Smooth muscle cell (in vitro differentiated cells): ENCODE measurements around the gene OSER1. TPM values are rescaled to one million over a fixed set of nuclear protein-coding genes. Genes with fewer than 3 reads are reported as not detected.

Source experiments
- DNase-seq: peaks from one replicate; lab custom pipeline; 2025; ENCODE audit not compliant: unreplicated experiment; lab: John Stamatoyannopoulos, UW
- H2AFZ ChIP-seq: fragments of 200-600 bp; sonication (generic); 2 replicates; pipeline ENCODE4 v1.6.0; 2016; ENCODE audit warnings: antibody characterized with exemption, low read depth, mild to moderate bottlenecking
- H3F3A ChIP-seq: fragments of 200-600 bp; sonication (generic); 2 replicates; pipeline ENCODE4 v1.6.0; 2017; ENCODE audit warnings: antibody characterized with exemption, low read depth
- H3K27ac ChIP-seq: fragments of 200-600 bp; sonication (generic); 2 replicates; pipeline ENCODE4 v1.5.1; 2016; ENCODE audit warnings: low read depth, mild to moderate bottlenecking
- H3K27me3 ChIP-seq: fragments of 200-600 bp; sonication (generic); 2 replicates; pipeline ENCODE4 v1.6.1; 2016; ENCODE audit warnings: low read depth, mild to moderate bottlenecking
- H3K36me3 ChIP-seq: fragments of 200-600 bp; sonication (generic); 2 replicates; pipeline ENCODE4 v1.5.1; 2016; ENCODE audit warnings: low read depth
- H3K4me1 ChIP-seq: fragments of 200-600 bp; sonication (generic); 2 replicates; pipeline ENCODE4 v1.5.1; 2016; ENCODE audit warnings: low read depth
- H3K4me2 ChIP-seq: fragments of 200-600 bp; sonication (generic); 2 replicates; pipeline ENCODE4 v1.6.0; 2016; ENCODE audit warnings: mild to moderate bottlenecking
- H3K4me3 ChIP-seq: fragments of 200-600 bp; sonication (generic); 2 replicates; pipeline ENCODE4 v1.5.1; 2016; ENCODE audit warnings: mild to moderate bottlenecking
- H3K79me2 ChIP-seq: fragments of 200-600 bp; sonication (generic); 2 replicates; pipeline ENCODE4 v1.6.0; 2016; ENCODE audit warnings: low read depth, mild to moderate bottlenecking
- H3K9ac ChIP-seq: fragments of 200-600 bp; sonication (generic); 2 replicates; pipeline ENCODE4 v1.6.0; 2016; ENCODE audit warnings: low read depth
- H3K9me3 ChIP-seq: fragments of 200-600 bp; sonication (generic); replicated peaks from 2 replicates; pipeline ENCODE4 v1.5.1; 2016; ENCODE audit warnings: low read depth
- H4K20me1 ChIP-seq: fragments of 200-600 bp; sonication (generic); 2 replicates; pipeline ENCODE4 v1.6.0; 2016; ENCODE audit warnings: low read depth
- CTCF ChIP-seq: fragments of 200-600 bp; sonication (generic); IDR thresholded peaks from 2 replicates; pipeline ENCODE4 v1.5.1; 2017; ENCODE audit warnings: borderline replicate concordance, mild to moderate bottlenecking, antibody characterized with exemption; ENCODE audit not compliant: insufficient read depth, poor library complexity, severe bottlenecking
- WGBS: methylation state at CpG from one replicate; pipeline ENCODE4 v1.1.7; 2016; ENCODE audit warnings: low lambda C conversion rate; 5-methylcytosine and 5-hydroxymethylcytosine counted together
- polyA plus RNA-seq: library from polyadenylated mRNA; unstranded; fragments of >200 nt; fragmentation: Nextera tagmentation; extraction: Ambion mirVana; gene quantifications from 2 replicates; pipeline ENCODE4 v1.2.1, GENCODE V29; 2016
- total RNA-seq: library from RNA; depleted of rRNA; stranded (reverse); fragments of >200 nt; gene quantifications from 2 replicates; pipeline ENCODE4 v1.2.3, GENCODE V29; 2014

Gene OSER1
- total and polyA plus RNA-seq, 2 experiments from 2014 or later, result 33.1 to 42.3 TPM

GRCh38 chr20:44248410-44248759 lies 37.8 kb upstream of the OSER1 start:
- no peaks in the 10 kb centered on the region for H3F3A ChIP-seq
- H3K4me2 ChIP-seq, result no peak overlapping the region
- WGBS, result 42% methylated on average over 3 of the region's 3 CpGs
- H3K9ac ChIP-seq, result no peak overlapping the region
- DNase-seq, result no peak
- no peak overlapping the region for H2AFZ ChIP-seq
- H3K4me3 ChIP-seq, result no peak overlapping the region
- no peaks in the 10 kb centered on the region for H3K9me3 ChIP-seq
- H4K20me1 ChIP-seq, result peaks cover 15% of the 10 kb centered on the region
- H3K79me2 ChIP-seq, result no peaks in the 10 kb centered on the region
- TF ChIP-seq CTCF, result no peak
- H3K27ac ChIP-seq, result no peak overlapping the region
- peaks cover 2% of the 10 kb centered on the region for H3K4me1 ChIP-seq
- H3K27me3 ChIP-seq, result peaks cover 21% of the 10 kb centered on the region
- no peaks in the 10 kb centered on the region for H3K36me3 ChIP-seq

- Histone ChIP-seq H3F3A (no peaks in the 10 kb centered on the region), H3K4me2 (peak overlapping the region; percentile 84), H3K4me3 (peak overlapping the region; percentile 42), H3K9ac (no peak overlapping the region), H3K4me1 (peaks cover 2% of the 10 kb centered on the region), H3K79me2 (no peaks in the 10 kb centered on the region), H4K20me1 (peaks cover 15% of the 10 kb centered on the region), H3K27me3 (peaks cover 21% of the 10 kb centered on the region), H3K36me3 (no peaks in the 10 kb centered on the region), H3K9me3 (no peaks in the 10 kb centered on the region), H2AFZ (no peak overlapping the region), H3K27ac (no peak overlapping the region)
- WGBS, result 2% methylated on average over 28 of the region's 31 CpGs
- DNase-seq, result peak; percentile 9
- peak; percentile 54 for TF ChIP-seq CTCF
Measured at GRCh38 chr20:44247586-44248409, 37.2 kb upstream of the OSER1 start.

- no peak for TF ChIP-seq CTCF
- Histone ChIP-seq H4K20me1 (peaks cover 15% of the 10 kb centered on the region), H3K27me3 (peaks cover 21% of the 10 kb centered on the region), H3K79me2 (no peaks in the 10 kb centered on the region), H3K9ac (no peak within 1 kb of the TSS), H3K4me1 (peaks cover 2% of the 10 kb centered on the region), H3K4me2 (peak within 1 kb of the TSS; percentile 84), H3K9me3 (no peaks in the 10 kb centered on the region), H3K36me3 (no peaks in the 10 kb centered on the region), H3F3A (no peaks in the 10 kb centered on the region), H3K4me3 (peak within 1 kb of the TSS; percentile 42), H3K27ac (no peak within 1 kb of the TSS), H2AFZ (no peak within 1 kb of the TSS)
- WGBS, result under 1% methylated on average over 26 of the region's 32 CpGs
- DNase-seq, result no peak
Measured at GRCh38 chr20:44247131-44247571, 36.6 kb upstream of the OSER1 start, which contains the start of gene GDAP1L1. TSS of gene GDAP1L1 (plus strand) at chr20:44247308. CDS start at chr20:44247335, 27 bp downstream.
